OCI-LY7 (cell line): ENCODE measurements around the gene PHF21B. TPM values are rescaled to one million over a fixed set of nuclear protein-coding genes. Genes with fewer than 3 reads are reported as not detected.

Source experiments
- BruUV-seq: library from RNA; stranded (reverse); fragments of 400-500 nt; replicated peaks from 2 replicates; lab custom pipeline; 2021; lab: Mats Ljungman, UMichigan
- CTCF ChIA-PET: fragments of 300-600 bp; sonication (Branson Sonifier 250); formaldehyde crosslinking; loops from one replicate; lab custom pipeline; 2022; ENCODE audit warnings: antibody characterized with exemption; ENCODE audit not compliant: unreplicated experiment; lab: Charles Lee
- POLR2A ChIA-PET: fragments of 300-600 bp; sonication (Branson Sonifier 250); formaldehyde crosslinking; loops from one replicate; lab custom pipeline; 2022; ENCODE audit warnings: antibody characterized with exemption; lab: Charles Lee
- DNase-seq: peaks from one replicate; pipeline ENCODE4 v3.0.0-alpha.2; 2015; ENCODE audit warnings: low spot score
- H2AFZ ChIP-seq: fragments of 200-600 bp; sonication (generic), shearing (Covaris generic); 2 replicates; pipeline ENCODE4 v1.6.1; 2014; ENCODE audit warnings: mild to moderate bottlenecking, antibody characterized with exemption, low read length, moderate library complexity
- H3K27ac ChIP-seq: fragments of 200-600 bp; sonication (generic); 2 replicates; pipeline ENCODE4 v1.5.1; 2014; ENCODE audit warnings: mixed run types, low read depth, mild to moderate bottlenecking, moderate library complexity, low read length, inconsistent platforms; ENCODE audit not compliant: poor library complexity, severe bottlenecking
- H3K36me3 ChIP-seq: fragments of 200-600 bp; sonication (generic); 2 replicates; pipeline ENCODE4 v1.6.1; 2014; ENCODE audit warnings: mild to moderate bottlenecking, antibody characterized with exemption, low read length, moderate library complexity, mixed read lengths; ENCODE audit not compliant: insufficient read depth
- H3K4me1 ChIP-seq: fragments of 200-600 bp; sonication (generic); 2 replicates; pipeline ENCODE4 v1.5.1; 2014; ENCODE audit warnings: mild to moderate bottlenecking, low read length; ENCODE audit not compliant: insufficient read depth, poor library complexity, severe bottlenecking
- H3K4me2 ChIP-seq: fragments of 200-600 bp; sonication (generic); 2 replicates; pipeline ENCODE4 v1.6.1; 2014; ENCODE audit warnings: mild to moderate bottlenecking, low read length
- H3K4me3 ChIP-seq: fragments of 200-600 bp; sonication (generic); 2 replicates; pipeline ENCODE4 v1.5.1; 2014; ENCODE audit warnings: mild to moderate bottlenecking, low read depth, low read length; ENCODE audit not compliant: poor library complexity, severe bottlenecking
- H3K79me2 ChIP-seq: fragments of 200-600 bp; sonication (generic); 2 replicates; pipeline ENCODE4 v1.6.1; 2016; ENCODE audit warnings: low read depth, mild to moderate bottlenecking, low read length, moderate library complexity, mixed read lengths; ENCODE audit not compliant: insufficient read depth
- H3K9me2 ChIP-seq: fragments of 200-600 bp; sonication (generic); 2 replicates; pipeline ENCODE4 v1.6.1; 2016; ENCODE audit warnings: mild to moderate bottlenecking, low read length, mixed read lengths; ENCODE audit not compliant: insufficient read depth
- H3K9me3 ChIP-seq: fragments of 200-600 bp; sonication (generic); 2 replicates; pipeline ENCODE4 v1.6.1; 2014; ENCODE audit warnings: mild to moderate bottlenecking, mixed run types, low read length, mixed read lengths
- H4K20me1 ChIP-seq: fragments of 200-600 bp; sonication (generic); 2 replicates; pipeline ENCODE4 v1.6.1; 2014; ENCODE audit warnings: mild to moderate bottlenecking, antibody characterized with exemption, low read length, moderate library complexity, mixed read lengths; ENCODE audit not compliant: insufficient read depth
- CTCF ChIP-seq: fragments of 200-600 bp; sonication (generic); conservative IDR thresholded peaks from 2 replicates; pipeline ENCODE4 v1.5.1; 2014; ENCODE audit warnings: mild to moderate bottlenecking, antibody characterized with exemption, low read length, moderate library complexity, mixed read lengths
- EZH2phosphoT487 ChIP-seq: fragments of 200-600 bp; sonication (generic); IDR thresholded peaks from 2 replicates; pipeline ENCODE4 v1.6.1; 2018; ENCODE audit warnings: low read depth, borderline replicate concordance, mild to moderate bottlenecking, mixed run types, antibody characterized with exemption, low read length, moderate library complexity, mixed read lengths
- intact Hi-C: fragments of 100-400 bp; cut with micrococcal nuclease; formaldehyde crosslinking; loops from one replicate; pipeline ENCODE4 v1.10.0; 2022; ENCODE audit not compliant: unreplicated experiment
- total RNA-seq, 2 experiments: library from RNA; depleted of rRNA in 1 of 2; stranded (reverse); fragments of >200 nt in 1 of 2; shearing (Covaris generic) in 1 of 2; gene quantifications; 2 replicates each; pipeline ENCODE4 v1.2.3, GENCODE V29; 2014 to 2022

PHF21B gene
- total RNA-seq, 2 experiments from 2014 or later: 9.4 to 12.4 TPM

- intact Hi-C loops: no loop called here
Observed at GRCh38 chr22:44869196-44869595, 140.6 kb downstream of the PHF21B start.

GRCh38 chr22:44865193-44866057, 144.4 kb downstream of the PHF21B start:
- CTCF ChIA-PET: no interaction called here
- no peak for DNase-seq
- POLR2A ChIA-PET: no interaction called here
- H3K79me2 ChIP-seq: no peaks in the 10 kb centered on the region
- H2AFZ ChIP-seq: no peak overlapping the region
- no peaks in the 10 kb centered on the region for H3K4me1 ChIP-seq
- no TSS peak for BruUV-seq
- no peak overlapping the region for H3K4me2 ChIP-seq
- intact Hi-C loops: no loop called here
- H3K9me3 ChIP-seq: no peaks in the 10 kb centered on the region
- no peaks in the 10 kb centered on the region for H3K9me2 ChIP-seq
- no peak overlapping the region for H3K4me3 ChIP-seq
- no peaks in the 10 kb centered on the region for H4K20me1 ChIP-seq
- TF ChIP-seq EZH2phosphoT487 (no peak), CTCF (no peak)
- no peaks in the 10 kb centered on the region for H3K36me3 ChIP-seq
- no peak overlapping the region for H3K27ac ChIP-seq

More at GRCh38 chr22:44869196-44869595, 140.6 kb downstream of the PHF21B start:
- TF ChIP-seq CTCF: no peak
- TF ChIP-seq EZH2phosphoT487: no peak
- ChIA-PET CTCF (no interaction called here), POLR2A (no interaction called here)
- no peak overlapping the region for H3K4me2 ChIP-seq
- H2AFZ ChIP-seq: no peak overlapping the region
- H3K9me2 ChIP-seq: no peaks in the 10 kb centered on the region
- no TSS peak for BruUV-seq
- no peaks in the 10 kb centered on the region for H3K4me1 ChIP-seq
- H3K9me3 ChIP-seq: no peaks in the 10 kb centered on the region
- no peak for DNase-seq
- H3K4me3 ChIP-seq: no peak overlapping the region
- H3K36me3 ChIP-seq: no peaks in the 10 kb centered on the region
- H3K27ac ChIP-seq: no peak overlapping the region
- H3K79me2 ChIP-seq: no peaks in the 10 kb centered on the region
- H4K20me1 ChIP-seq: no peaks in the 10 kb centered on the region
